Erythroblast (primary cell): ENCODE results near the gene TMEM243.

Source experiments
- GATA1 ChIP-seq: IDR thresholded peaks from 2 replicates; pipeline ENCODE4 v1.6.1; 2011; ENCODE audit warnings: low read depth, mild to moderate bottlenecking, control low read depth, low read length, moderate library complexity
- POLR2A ChIP-seq: IDR thresholded peaks from 2 replicates; pipeline ENCODE4 v1.6.1; 2011; ENCODE audit warnings: mild to moderate bottlenecking, low read length

GRCh38 chr7:87151002-87151728, 68.4 kb downstream of the TMEM243 start:
- no peak for TF ChIP-seq POLR2A
- TF ChIP-seq GATA1 = no peak
